PC-9 (cell line): Measurements from ENCODE around the gene COX8A. TPM values are rescaled to one million over a fixed set of nuclear protein-coding genes. Genes with fewer than 3 reads are reported as not detected.
A peak's percentile ranks its signal among the peaks of the same experiment; 100 is the strongest.

Source experiments
- BruUV-seq: library from RNA; stranded (reverse); fragments of 400-500 nt; replicated peaks from 2 replicates; lab custom pipeline; 2021; lab: Mats Ljungman, UMichigan
- CTCF ChIA-PET: fragments of 300-600 bp; sonication (Branson Sonifier 250); formaldehyde crosslinking; loops from one replicate; lab custom pipeline; 2022; ENCODE audit warnings: antibody characterized with exemption; lab: Charles Lee
- POLR2A ChIA-PET: fragments of 300-600 bp; sonication (Branson Sonifier 250); formaldehyde crosslinking; loops from one replicate; lab custom pipeline; 2022; ENCODE audit warnings: antibody characterized with exemption; ENCODE audit not compliant: unreplicated experiment; lab: Charles Lee
- DNase-seq, 2 experiments: peaks; one replicate each; pipeline versions ENCODE4 v3.0.0 to v3.0.0-alpha.2; 2015 to 2022; ENCODE audit warnings: mixed read lengths in 1 of 2
- H2AFZ ChIP-seq: fragments of 200-600 bp; sonication (generic); 2 replicates; pipeline ENCODE4 v1.8.1; 2017; ENCODE audit warnings: antibody characterized with exemption
- H3F3A ChIP-seq: fragments of 200-600 bp; sonication (generic); 2 replicates; pipeline ENCODE4 v1.8.1; 2017; ENCODE audit warnings: antibody characterized with exemption, mild to moderate bottlenecking, low read depth; ENCODE audit not compliant: insufficient read depth
- H3K27ac ChIP-seq: fragments of 200-600 bp; sonication (generic); 2 replicates; pipeline ENCODE4 v1.6.1; 2016; ENCODE audit warnings: mixed run types
- H3K27me3 ChIP-seq: fragments of 200-600 bp; sonication (generic); 2 replicates; pipeline ENCODE4 v1.6.1; 2016; ENCODE audit warnings: low read depth, mixed run types; ENCODE audit not compliant: insufficient read depth
- H3K36me3 ChIP-seq: fragments of 200-600 bp; sonication (generic); 2 replicates; pipeline ENCODE4 v1.6.1; 2016; ENCODE audit warnings: low read depth, mixed run types
- H3K4me1 ChIP-seq: fragments of 200-600 bp; sonication (generic); replicated peaks from 2 replicates; pipeline ENCODE4 v1.6.1; 2016; ENCODE audit warnings: mixed run types; ENCODE audit not compliant: insufficient read depth
- H3K4me2 ChIP-seq: fragments of 200-600 bp; sonication (generic); 2 replicates; pipeline ENCODE4 v1.6.1; 2017; ENCODE audit warnings: mixed run types
- H3K4me3 ChIP-seq: fragments of 200-600 bp; sonication (generic); 2 replicates; pipeline ENCODE4 v1.6.1; 2016; ENCODE audit warnings: mixed run types
- H3K79me2 ChIP-seq: fragments of 200-600 bp; sonication (generic); 2 replicates; pipeline ENCODE4 v1.6.1; 2017; ENCODE audit warnings: low read depth, mixed run types
- H3K9me2 ChIP-seq: fragments of 200-600 bp; sonication (generic); 2 replicates; pipeline ENCODE4 v1.8.1; 2017; ENCODE audit warnings: mild to moderate bottlenecking; ENCODE audit not compliant: insufficient read depth
- H3K9me3 ChIP-seq: fragments of 200-600 bp; sonication (generic); 2 replicates; pipeline ENCODE4 v1.8.1; 2016; ENCODE audit warnings: low read depth; ENCODE audit not compliant: insufficient read depth
- H4K20me1 ChIP-seq: fragments of 200-600 bp; sonication (generic); 2 replicates; pipeline ENCODE4 v1.8.1; 2017; ENCODE audit not compliant: insufficient read depth
- CTCF ChIP-seq: fragments of 200-600 bp; sonication (generic); conservative IDR thresholded peaks from 2 replicates; pipeline ENCODE4 v1.6.1; 2017; ENCODE audit warnings: mixed run types, antibody characterized with exemption, mild to moderate bottlenecking, moderate library complexity
- EZH2 ChIP-seq: fragments of 200-600 bp; sonication (generic); IDR thresholded peaks from 2 replicates; pipeline ENCODE4 v1.8.0; 2017; ENCODE audit warnings: antibody characterized with exemption, low read depth
- intact Hi-C: fragments of 100-400 bp; cut with micrococcal nuclease; formaldehyde crosslinking; loops from one replicate; pipeline ENCODE4 v1.10.0; 2022; ENCODE audit not compliant: unreplicated experiment
- total RNA-seq: library from RNA; stranded (reverse); gene quantifications from 2 replicates; pipeline ENCODE4 v1.2.3, GENCODE V29; 2021

COX8A gene
- total RNA-seq, 1 experiment from 2014 or later, result 547 TPM

DNA sequence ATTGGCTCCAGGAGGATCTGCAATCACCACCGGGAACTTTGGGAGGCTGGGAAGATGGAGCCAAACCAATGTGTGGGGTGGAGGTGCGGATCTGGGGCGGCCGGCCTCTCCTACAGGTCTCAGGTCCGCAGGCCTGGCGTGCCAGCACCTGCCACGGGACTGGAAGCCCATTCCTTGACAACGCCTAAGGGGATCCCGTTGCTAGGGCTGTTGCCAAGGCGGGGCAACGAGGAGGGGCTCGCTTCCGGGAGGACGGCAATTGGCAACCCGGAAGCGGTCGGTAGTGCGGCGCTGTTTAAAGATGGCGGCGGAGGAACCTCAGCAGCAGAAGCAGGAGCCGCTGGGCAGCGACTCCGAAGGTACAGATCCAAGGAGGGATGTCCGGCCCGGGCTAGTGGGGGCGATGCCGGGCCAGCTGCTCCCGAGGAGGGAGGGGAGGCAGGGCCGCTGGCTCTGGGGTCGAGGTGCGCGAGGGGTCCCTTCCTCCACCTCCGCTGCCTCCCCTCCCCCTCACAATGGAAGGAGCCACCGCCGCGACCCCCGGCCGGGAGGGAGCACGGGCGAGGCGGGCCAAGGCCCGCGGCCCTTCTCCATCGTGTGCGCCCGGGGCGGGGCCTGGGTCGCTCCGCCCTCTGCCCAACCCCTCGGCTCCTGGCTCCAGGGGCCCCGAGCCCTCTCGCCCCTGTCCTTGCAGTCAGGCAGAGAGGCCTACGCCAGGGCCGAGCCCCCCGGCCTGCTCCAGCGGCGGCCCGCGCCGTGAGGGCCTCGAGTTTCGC lies 11.9 kb downstream of the COX8A start, which contains the start of gene OTUB1:
TSS of gene OTUB1 (plus strand) at position 283 of the 776 bp plus-strand sequence. CDS start at position 302, 19 bp downstream.
- TF ChIP-seq EZH2, result no peak
- TF ChIP-seq CTCF, result no peak
- BruUV-seq, result no TSS peak
- Histone ChIP-seq H2AFZ (peak within 1 kb of the TSS; percentile 78), H3K27me3 (no peaks in the 10 kb centered on the region), H3K79me2 (peaks cover 36% of the 10 kb centered on the region), H3F3A (peaks cover 23% of the 10 kb centered on the region), H3K4me3 (peak within 1 kb of the TSS; percentile 72), H3K4me2 (peak within 1 kb of the TSS; percentile 89), H3K27ac (peak within 1 kb of the TSS; percentile 51), H3K4me1 (peaks cover 23% of the 10 kb centered on the region), H3K36me3 (peaks cover 22% of the 10 kb centered on the region; the same call in 1 of the 2 replicates), H3K9me3 (no peaks in the 10 kb centered on the region), H3K9me2 (no peaks in the 10 kb centered on the region), H4K20me1 (peaks cover 28% of the 10 kb centered on the region)
- POLR2A ChIA-PET, result no interaction called here
- peak; percentile 92 to 98 for DNase-seq
- intact Hi-C loops, result no loop called here
- CTCF ChIA-PET, result no interaction called here

DNA sequence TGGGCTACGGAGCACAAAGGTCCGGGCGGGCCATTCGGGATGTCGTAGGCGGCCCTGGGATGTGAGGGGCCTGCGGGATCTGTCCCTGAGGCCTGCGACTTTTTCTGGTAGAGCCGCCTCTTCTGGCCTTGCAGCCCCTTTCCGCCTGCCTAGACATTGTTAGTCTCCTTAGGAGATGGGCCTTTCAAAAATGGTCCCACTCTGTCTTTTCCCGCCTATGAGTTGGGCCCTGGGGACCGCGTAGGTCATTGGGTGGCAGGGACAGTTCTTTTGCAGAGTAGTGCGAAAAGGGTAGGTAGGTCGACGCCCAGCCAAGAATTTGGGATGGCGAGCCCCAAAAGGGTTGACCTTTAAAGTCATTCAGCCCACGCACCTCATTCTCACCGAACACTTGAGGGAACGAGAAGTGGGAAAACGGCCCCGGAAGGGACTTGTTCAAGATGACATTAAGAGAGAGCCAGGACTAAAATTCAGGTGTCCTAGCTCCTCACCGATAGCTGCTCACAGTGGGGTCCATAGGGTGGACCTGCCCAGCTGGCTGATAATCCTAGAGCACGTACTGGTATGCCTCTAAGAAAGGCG lies 12.6 kb downstream of the COX8A start:
- intact Hi-C loops, result no loop called here
- H3K4me2 ChIP-seq, result peak overlapping the region; percentile 89

More for the DNA sequence above, 12.6 kb downstream of the COX8A start:
- H3F3A ChIP-seq, result peaks cover 17% of the 10 kb centered on the region
- no TSS peak for BruUV-seq
- TF ChIP-seq EZH2 (no peak), CTCF (no peak)
- peak overlapping the region; percentile 72 for H3K4me3 ChIP-seq
- H3K27ac ChIP-seq, result no peak overlapping the region
- no peaks in the 10 kb centered on the region for H3K9me2 ChIP-seq
- peaks cover 36% of the 10 kb centered on the region for H3K79me2 ChIP-seq
- H3K36me3 ChIP-seq, result peaks cover 22% of the 10 kb centered on the region; the same call in 1 of the 2 replicates
- no peaks in the 10 kb centered on the region for H3K9me3 ChIP-seq
- no peak for DNase-seq
- ChIA-PET CTCF (no interaction called here), POLR2A (interaction anchor here (0.7 kb wide), 1 partner anchor 15 kb away, joined by 3 read pairs; no protein-coding TSS in a partner anchor)
- H2AFZ ChIP-seq, result no peak overlapping the region
- peaks cover 28% of the 10 kb centered on the region for H4K20me1 ChIP-seq
- H3K27me3 ChIP-seq, result no peaks in the 10 kb centered on the region
- peaks cover 23% of the 10 kb centered on the region for H3K4me1 ChIP-seq
